ENCODE results near the gene SYTL3.

SYTL3 gene

DNA sequence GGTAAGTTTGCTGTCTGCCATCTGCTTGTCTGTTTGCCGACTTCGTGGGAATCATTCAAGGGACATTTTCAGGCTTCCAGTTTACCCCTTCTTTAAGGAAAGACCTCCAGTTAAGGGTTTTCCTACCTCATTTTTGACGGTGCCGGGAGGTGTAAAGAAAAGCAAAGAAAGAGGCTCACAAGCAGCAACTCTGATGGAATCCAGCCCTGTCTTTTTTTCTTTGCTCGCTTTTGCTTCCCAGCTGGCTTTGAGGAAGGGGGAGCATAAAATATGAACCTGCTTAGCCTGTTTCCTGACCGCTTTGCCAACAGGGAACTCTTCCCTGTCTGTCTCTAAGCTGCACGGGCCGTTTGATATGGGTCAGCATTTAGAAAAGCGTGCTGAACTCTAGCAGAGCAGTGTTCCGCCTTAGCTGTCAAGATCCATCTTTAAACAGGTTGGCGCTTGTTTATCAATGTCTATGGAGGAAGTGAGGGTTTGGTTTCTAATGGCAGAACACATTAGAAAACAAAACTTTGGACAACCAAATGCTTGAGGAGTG, 13.8 kb downstream of the SYTL3 start:
- Histone ChIP-seq H3K14ac (ENCODE audit: low read length) (no peak overlapping the region), H3K4me2 (ENCODE audit: insufficient read depth, low read length, poor library complexity, severe bottlenecking) (no peak overlapping the region), H3K23ac (ENCODE audit: low read depth, low read length, poor library complexity) (no peak overlapping the region), H3K27ac (replicated peaks; ENCODE audit: low read length) (no peak overlapping the region), H4K8ac (ENCODE audit: low read depth, low read length) (no peak overlapping the region), H2AFZ (ENCODE audit: low read length) (peak overlapping the region; percentile 63), H2BK120ac (ENCODE audit: low read depth, low read length) (no peak overlapping the region), H3K36me3 (replicated peaks in 1 of 2; ENCODE audit: control insufficient read depth in 2 of 2, insufficient read depth in 2 of 2, low read length in 2 of 2) (no peaks in the 10 kb centered on the region), H3K79me1 (ENCODE audit: low read depth, low read length) (no peaks in the 10 kb centered on the region), H3K4ac (ENCODE audit: low read length) (no peak overlapping the region), H2AK5ac (ENCODE audit: low read depth, low read length) (no peak overlapping the region), H2BK5ac (ENCODE audit: low read length) (no peak overlapping the region), H4K91ac (ENCODE audit: low read depth, low read length, poor library complexity) (no peak overlapping the region), H2BK15ac (ENCODE audit: low read length) (no peak overlapping the region), H3K4me1 (ENCODE audit: control insufficient read depth in 2 of 2, insufficient read depth in 1 of 2, low read depth in 1 of 2, low read length in 2 of 2) (peaks cover 0 to 7% of the 10 kb centered on the region in 2 donors), H2BK12ac (ENCODE audit: low read length) (no peak overlapping the region), H3K9ac (ENCODE audit: low read depth, low read length, poor library complexity) (no peak overlapping the region), H3K4me3 (ENCODE audit: low read length in 2 of 2) (no peak overlapping the region), H3K9me3 (replicated peaks in 1 of 2; ENCODE audit: control insufficient read depth in 2 of 2, insufficient read depth in 1 of 2, low read depth in 1 of 2, low read length in 2 of 2) (no peaks in the 10 kb centered on the region), H3K27me3 (ENCODE audit: control insufficient read depth in 3 of 3, insufficient read depth in 3 of 3, low read depth in 1 of 3, low read length in 3 of 3) (peaks cover 0 to 71% (median 0%) of the 10 kb centered on the region in 3 experiments), H3K18ac (ENCODE audit: low read length) (no peak overlapping the region)
- WGBS, 2 donors (ENCODE audit: extremely low coverage in 2 of 2, insufficient read length in 2 of 2, insufficient replicate concordance in 1 of 2): no CpG with 5 or more reads among the region's 11 CpGs
- no peak for DNase-seq (ENCODE audit: low spot score)

DNA sequence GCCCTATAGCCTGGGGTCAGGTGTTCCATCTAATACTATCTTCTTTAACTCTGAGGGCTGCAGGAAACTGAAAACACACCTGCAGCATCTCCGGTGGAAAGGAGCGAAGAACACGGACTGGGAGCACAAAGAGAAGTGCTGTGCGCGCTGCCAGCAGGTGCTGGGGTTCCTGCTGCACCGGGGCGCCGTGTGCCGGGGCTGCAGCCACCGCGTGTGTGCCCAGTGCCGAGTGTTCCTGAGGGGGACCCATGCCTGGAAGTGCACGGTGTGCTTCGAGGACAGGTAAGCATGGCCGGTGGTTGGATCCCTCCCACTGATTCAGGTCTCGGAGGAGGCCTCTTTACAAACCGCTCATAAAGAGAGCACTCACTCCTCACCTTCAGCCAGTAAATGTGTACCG, 15.5 kb downstream of the SYTL3 start:
- no peak overlapping the region for H3K14ac ChIP-seq (ENCODE audit: low read length)
- WGBS, 2 donors (ENCODE audit: extremely low coverage in 2 of 2, insufficient read length in 2 of 2, insufficient replicate concordance in 1 of 2): no CpG with 5 or more reads among the region's 18 CpGs
- H3K36me3 ChIP-seq (replicated peaks in 1 of 2; ENCODE audit: control insufficient read depth in 2 of 2, insufficient read depth in 2 of 2, low read length in 2 of 2): no peaks in the 10 kb centered on the region
- H3K9ac ChIP-seq (ENCODE audit: low read depth, low read length, poor library complexity): no peak overlapping the region
- no peak overlapping the region for H3K4me2 ChIP-seq (ENCODE audit: insufficient read depth, low read length, poor library complexity, severe bottlenecking)
- H2AK5ac ChIP-seq (ENCODE audit: low read depth, low read length): no peak overlapping the region
- H3K79me1 ChIP-seq (ENCODE audit: low read depth, low read length): no peaks in the 10 kb centered on the region
- no peak for DNase-seq (ENCODE audit: low spot score)
- no peak overlapping the region for H2BK5ac ChIP-seq (ENCODE audit: low read length)
- H4K91ac ChIP-seq (ENCODE audit: low read depth, low read length, poor library complexity): no peak overlapping the region
- H3K4me1 ChIP-seq (ENCODE audit: control insufficient read depth in 2 of 2, insufficient read depth in 1 of 2, low read depth in 1 of 2, low read length in 2 of 2): peaks cover 0 to 7% of the 10 kb centered on the region in 2 donors
- no peak overlapping the region for H3K18ac ChIP-seq (ENCODE audit: low read length)
- no peak overlapping the region for H4K8ac ChIP-seq (ENCODE audit: low read depth, low read length)
- H3K27ac ChIP-seq (replicated peaks; ENCODE audit: low read length): no peak overlapping the region
- H2BK120ac ChIP-seq (ENCODE audit: low read depth, low read length): no peak overlapping the region
- peaks cover 0 to 85% (median 0%) of the 10 kb centered on the region in 3 experiments for H3K27me3 ChIP-seq (ENCODE audit: control insufficient read depth in 3 of 3, insufficient read depth in 3 of 3, low read depth in 1 of 3, low read length in 3 of 3)
- H3K23ac ChIP-seq (ENCODE audit: low read depth, low read length, poor library complexity): no peak overlapping the region
- no peak overlapping the region for H3K4ac ChIP-seq (ENCODE audit: low read length)
- H2BK12ac ChIP-seq (ENCODE audit: low read length): no peak overlapping the region
- no peak overlapping the region for H3K4me3 ChIP-seq (ENCODE audit: low read length in 2 of 2)
- H2BK15ac ChIP-seq (ENCODE audit: low read length): no peak overlapping the region
- no peaks in the 10 kb centered on the region for H3K9me3 ChIP-seq (replicated peaks in 1 of 2; ENCODE audit: control insufficient read depth in 2 of 2, insufficient read depth in 1 of 2, low read depth in 1 of 2, low read length in 2 of 2)
- H2AFZ ChIP-seq (ENCODE audit: low read length): no peak overlapping the region

DNA sequence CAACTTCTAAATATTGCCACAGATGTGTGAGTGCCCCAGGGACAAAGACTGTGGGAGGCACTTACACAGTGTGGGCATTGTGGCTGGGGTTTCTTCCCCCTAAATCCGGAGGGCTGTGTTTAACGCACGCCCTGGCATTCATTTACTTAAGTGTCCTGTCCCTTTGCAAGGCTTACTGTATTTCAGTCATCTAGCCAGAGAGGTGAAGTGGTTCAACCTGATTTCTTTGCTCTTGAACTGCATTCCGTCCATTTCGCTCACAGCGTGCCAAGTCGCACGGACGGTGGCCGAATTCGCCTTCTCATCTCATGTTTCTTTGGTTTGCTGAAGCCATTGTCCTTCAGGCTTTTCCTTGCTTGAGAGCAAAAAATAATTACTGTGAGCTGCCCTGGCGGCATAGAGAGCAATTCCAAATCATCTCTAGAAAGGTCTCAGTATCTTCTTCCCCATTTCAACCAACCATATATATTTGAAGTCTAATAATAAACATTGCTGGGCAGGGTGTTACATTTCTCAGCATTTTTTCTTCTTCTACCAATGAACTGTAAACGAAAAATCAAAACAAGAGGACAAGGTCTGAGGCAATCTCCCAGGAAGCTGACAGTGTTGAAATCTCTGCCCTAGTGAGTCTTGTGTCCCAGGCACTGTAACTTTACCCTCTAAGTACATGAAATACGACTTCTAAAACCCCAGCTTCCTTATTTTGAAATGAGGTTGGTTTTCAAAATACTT, 16.9 kb downstream of the SYTL3 start:
- Histone ChIP-seq H3K4me1 (ENCODE audit: control insufficient read depth in 2 of 2, insufficient read depth in 1 of 2, low read depth in 1 of 2, low read length in 2 of 2) (peaks cover 0 to 7% of the 10 kb centered on the region in 2 donors), H3K4me3 (ENCODE audit: low read length in 2 of 2) (no peak overlapping the region), H2BK12ac (ENCODE audit: low read length) (no peak overlapping the region), H3K79me1 (ENCODE audit: low read depth, low read length) (no peaks in the 10 kb centered on the region), H2AK5ac (ENCODE audit: low read depth, low read length) (no peak overlapping the region), H3K9me3 (replicated peaks in 1 of 2; ENCODE audit: control insufficient read depth in 2 of 2, insufficient read depth in 1 of 2, low read depth in 1 of 2, low read length in 2 of 2) (no peaks in the 10 kb centered on the region), H3K27ac (replicated peaks; ENCODE audit: low read length) (no peak overlapping the region), H3K4ac (ENCODE audit: low read length) (no peak overlapping the region), H2AFZ (ENCODE audit: low read length) (no peak overlapping the region), H3K27me3 (ENCODE audit: control insufficient read depth in 3 of 3, insufficient read depth in 3 of 3, low read depth in 1 of 3, low read length in 3 of 3) (peaks cover 0 to 76% (median 0%) of the 10 kb centered on the region in 3 experiments), H4K91ac (ENCODE audit: low read depth, low read length, poor library complexity) (peak overlapping the region; percentile 33), H3K23ac (ENCODE audit: low read depth, low read length, poor library complexity) (no peak overlapping the region), H2BK5ac (ENCODE audit: low read length) (no peak overlapping the region), H3K4me2 (ENCODE audit: insufficient read depth, low read length, poor library complexity, severe bottlenecking) (no peak overlapping the region), H2BK120ac (ENCODE audit: low read depth, low read length) (no peak overlapping the region), H4K8ac (ENCODE audit: low read depth, low read length) (no peak overlapping the region), H3K14ac (ENCODE audit: low read length) (no peak overlapping the region), H3K36me3 (replicated peaks in 1 of 2; ENCODE audit: control insufficient read depth in 2 of 2, insufficient read depth in 2 of 2, low read length in 2 of 2) (no peaks in the 10 kb centered on the region), H2BK15ac (ENCODE audit: low read length) (no peak overlapping the region), H3K18ac (ENCODE audit: low read length) (no peak overlapping the region), H3K9ac (ENCODE audit: low read depth, low read length, poor library complexity) (no peak overlapping the region)
- no CpG with 5 or more reads among the region's 14 CpGs for WGBS, 2 donors (ENCODE audit: extremely low coverage in 2 of 2, insufficient read length in 2 of 2, insufficient replicate concordance in 1 of 2)
- no peak for DNase-seq (ENCODE audit: low spot score)

- no peak overlapping the region for H3K27ac ChIP-seq (replicated peaks; ENCODE audit: low read length)
- H3K4me2 ChIP-seq (ENCODE audit: insufficient read depth, low read length, poor library complexity, severe bottlenecking): no peak overlapping the region
- H3K18ac ChIP-seq (ENCODE audit: low read length): no peak overlapping the region
- H3K9me3 ChIP-seq (replicated peaks in 1 of 2; ENCODE audit: control insufficient read depth in 2 of 2, insufficient read depth in 1 of 2, low read depth in 1 of 2, low read length in 2 of 2): no peaks in the 10 kb centered on the region
- WGBS, 2 donors (ENCODE audit: extremely low coverage in 2 of 2, insufficient read length in 2 of 2, insufficient replicate concordance in 1 of 2): no CpG with 5 or more reads among the region's 8 CpGs
- no peak overlapping the region for H4K91ac ChIP-seq (ENCODE audit: low read depth, low read length, poor library complexity)
- no peak overlapping the region for H3K4ac ChIP-seq (ENCODE audit: low read length)
- H4K8ac ChIP-seq (ENCODE audit: low read depth, low read length): no peak overlapping the region
- no peak overlapping the region for H2BK12ac ChIP-seq (ENCODE audit: low read length)
- peaks cover 0 to 70% (median 0%) of the 10 kb centered on the region in 3 experiments for H3K27me3 ChIP-seq (ENCODE audit: control insufficient read depth in 3 of 3, insufficient read depth in 3 of 3, low read depth in 1 of 3, low read length in 3 of 3)
- no peak overlapping the region for H2AFZ ChIP-seq (ENCODE audit: low read length)
- H2AK5ac ChIP-seq (ENCODE audit: low read depth, low read length): no peak overlapping the region
- peaks cover 0 to 7% of the 10 kb centered on the region in 2 donors for H3K4me1 ChIP-seq (ENCODE audit: control insufficient read depth in 2 of 2, insufficient read depth in 1 of 2, low read depth in 1 of 2, low read length in 2 of 2)
- no peak overlapping the region for H3K23ac ChIP-seq (ENCODE audit: low read depth, low read length, poor library complexity)
- no peak overlapping the region for H2BK15ac ChIP-seq (ENCODE audit: low read length)
- H3K9ac ChIP-seq (ENCODE audit: low read depth, low read length, poor library complexity): no peak overlapping the region
- H3K79me1 ChIP-seq (ENCODE audit: low read depth, low read length): no peaks in the 10 kb centered on the region
- H3K4me3 ChIP-seq (ENCODE audit: low read length in 2 of 2): no peak overlapping the region
- no peak for DNase-seq (ENCODE audit: low spot score)
- no peak overlapping the region for H2BK120ac ChIP-seq (ENCODE audit: low read depth, low read length)
- no peak overlapping the region for H2BK5ac ChIP-seq (ENCODE audit: low read length)
- H3K36me3 ChIP-seq (replicated peaks in 1 of 2; ENCODE audit: control insufficient read depth in 2 of 2, insufficient read depth in 2 of 2, low read length in 2 of 2): no peaks in the 10 kb centered on the region
- H3K14ac ChIP-seq (ENCODE audit: low read length): no peak overlapping the region
Observed at GRCh38 chr6:158667360-158667981, 17.6 kb downstream of the SYTL3 start.

Measured in neuronal stem cell (in vitro differentiated cells).